RPMI8226 (cell line): ENCODE results near the gene CRIM1.
A peak's percentile ranks its signal among the peaks of the same experiment; 100 is the strongest.
"Not testable (repeated sequence)": the region's sequence is repeated elsewhere in the genome, so short reads cannot be mapped to it uniquely, and the experiment has no call there.

Experiments used
- DNase-seq: peaks from one replicate; pipeline ENCODE4 v3.0.0-alpha.2; 2015

CRIM1 gene

DNA sequence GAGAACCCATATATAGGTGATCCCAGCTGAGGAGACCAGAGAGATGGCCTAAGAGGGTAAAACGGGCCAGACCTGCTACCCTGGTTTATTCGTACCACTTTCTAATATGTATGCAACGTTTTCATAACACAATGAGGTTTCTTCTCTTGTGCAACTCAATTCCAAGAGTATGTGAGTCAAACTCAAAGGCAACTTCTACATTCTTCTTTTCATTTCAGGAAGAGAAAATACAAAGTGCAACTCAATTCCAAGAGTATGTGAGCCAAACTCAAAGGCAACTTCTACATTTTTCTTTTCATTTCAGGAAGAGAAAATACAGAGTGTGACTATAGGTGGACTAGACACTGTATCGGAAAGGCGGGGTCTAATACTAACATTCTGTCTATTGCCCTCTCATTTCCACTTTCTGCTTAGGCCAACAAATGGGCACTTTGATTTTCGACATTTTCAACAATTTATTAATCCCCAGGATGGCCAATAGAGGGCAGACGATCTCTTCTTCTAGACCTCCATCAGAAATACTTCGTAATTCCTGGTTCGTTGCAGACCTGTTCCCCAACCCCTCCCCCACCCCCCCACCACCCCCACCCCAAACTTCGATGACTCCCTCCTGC is 3.7 kb upstream of the CRIM1 start:
- peak; percentile 64 for DNase-seq

DNA sequence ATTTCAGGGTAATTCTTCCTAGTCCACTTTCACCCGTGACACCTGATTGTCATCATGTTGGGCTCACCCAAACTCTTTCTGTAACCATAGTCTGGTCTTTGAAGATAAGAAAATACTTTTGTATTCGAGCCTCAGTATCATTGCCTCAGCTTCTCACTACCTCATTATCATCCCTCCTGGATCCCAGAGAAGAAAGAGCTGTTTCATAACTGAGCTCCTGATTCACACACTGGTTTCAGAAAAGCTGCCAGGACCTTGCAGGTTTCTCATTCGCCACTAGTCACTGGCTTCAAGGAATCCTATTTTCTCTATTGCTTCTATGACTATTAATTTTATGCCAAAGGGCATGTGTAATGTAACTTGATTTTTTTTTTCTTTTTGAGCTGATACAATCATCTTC is 2.9 kb upstream of the CRIM1 start:
- DNase-seq = peak; percentile 14

DNA sequence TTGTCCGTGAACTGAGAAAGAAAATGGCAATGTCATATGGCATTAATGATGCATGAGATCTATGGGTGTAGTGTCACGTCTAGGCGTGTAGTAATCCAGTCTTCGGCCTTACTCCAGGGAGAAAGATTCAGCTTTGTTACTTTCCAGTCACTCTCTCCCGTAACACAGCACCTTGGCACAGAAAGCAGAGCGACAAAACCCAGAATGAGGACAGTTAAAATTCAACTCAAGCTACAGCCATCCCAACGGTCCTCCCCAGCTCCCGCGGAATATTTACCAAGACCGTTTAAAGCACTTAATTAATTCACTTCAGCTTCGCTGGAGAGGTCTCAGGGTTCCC is 797 bp upstream of the CRIM1 start:
- DNase-seq = no peak

DNA sequence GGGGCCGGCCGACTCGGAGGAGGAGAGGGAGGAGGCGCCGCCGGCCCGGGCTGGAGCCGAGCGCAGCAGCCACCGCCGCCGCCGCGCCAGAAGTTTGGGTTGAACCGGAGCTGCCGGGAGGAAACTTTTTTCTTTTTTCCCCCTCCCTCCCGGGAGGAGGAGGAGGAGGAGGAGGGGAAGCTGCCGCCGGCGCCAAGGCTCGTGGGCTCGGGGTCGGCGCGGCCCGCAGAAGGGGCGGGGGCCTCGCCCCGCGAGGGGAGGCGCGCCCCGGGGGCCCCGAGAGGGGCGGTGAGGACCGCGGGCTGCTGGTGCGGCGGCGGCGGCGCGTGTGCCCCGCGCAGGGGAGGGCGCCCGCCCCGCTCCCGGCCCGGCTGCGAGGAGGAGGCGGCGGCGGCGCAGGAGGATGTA is 316 bp downstream of the CRIM1 start:
- no peak for DNase-seq

DNA sequence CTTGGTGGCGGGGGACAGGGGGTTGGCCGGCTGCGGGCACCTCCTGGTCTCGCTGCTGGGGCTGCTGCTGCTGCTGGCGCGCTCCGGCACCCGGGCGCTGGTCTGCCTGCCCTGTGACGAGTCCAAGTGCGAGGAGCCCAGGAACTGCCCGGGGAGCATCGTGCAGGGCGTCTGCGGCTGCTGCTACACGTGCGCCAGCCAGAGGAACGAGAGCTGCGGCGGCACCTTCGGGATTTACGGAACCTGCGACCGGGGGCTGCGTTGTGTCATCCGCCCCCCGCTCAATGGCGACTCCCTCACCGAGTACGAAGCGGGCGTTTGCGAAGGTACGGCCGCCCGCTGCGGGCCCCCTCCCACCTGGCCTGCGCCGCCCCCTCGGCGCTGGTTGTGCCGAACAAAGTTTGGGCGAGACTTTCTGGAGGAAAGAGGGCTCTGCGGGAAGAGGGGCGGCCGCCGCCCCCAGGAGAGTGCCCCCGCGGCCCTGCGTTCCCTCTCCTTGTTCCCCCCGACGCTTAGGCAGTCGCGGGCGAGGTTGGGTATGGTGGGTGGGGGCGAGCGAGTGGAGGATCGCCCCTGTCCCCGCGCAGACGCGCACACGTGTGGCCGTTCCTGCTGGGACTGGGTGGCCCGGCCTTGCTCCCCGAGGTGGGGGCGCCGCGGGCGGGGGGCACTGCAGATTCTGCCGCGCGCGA is 866 bp downstream of the CRIM1 start:
- DNase-seq = peak; percentile 64

DNA sequence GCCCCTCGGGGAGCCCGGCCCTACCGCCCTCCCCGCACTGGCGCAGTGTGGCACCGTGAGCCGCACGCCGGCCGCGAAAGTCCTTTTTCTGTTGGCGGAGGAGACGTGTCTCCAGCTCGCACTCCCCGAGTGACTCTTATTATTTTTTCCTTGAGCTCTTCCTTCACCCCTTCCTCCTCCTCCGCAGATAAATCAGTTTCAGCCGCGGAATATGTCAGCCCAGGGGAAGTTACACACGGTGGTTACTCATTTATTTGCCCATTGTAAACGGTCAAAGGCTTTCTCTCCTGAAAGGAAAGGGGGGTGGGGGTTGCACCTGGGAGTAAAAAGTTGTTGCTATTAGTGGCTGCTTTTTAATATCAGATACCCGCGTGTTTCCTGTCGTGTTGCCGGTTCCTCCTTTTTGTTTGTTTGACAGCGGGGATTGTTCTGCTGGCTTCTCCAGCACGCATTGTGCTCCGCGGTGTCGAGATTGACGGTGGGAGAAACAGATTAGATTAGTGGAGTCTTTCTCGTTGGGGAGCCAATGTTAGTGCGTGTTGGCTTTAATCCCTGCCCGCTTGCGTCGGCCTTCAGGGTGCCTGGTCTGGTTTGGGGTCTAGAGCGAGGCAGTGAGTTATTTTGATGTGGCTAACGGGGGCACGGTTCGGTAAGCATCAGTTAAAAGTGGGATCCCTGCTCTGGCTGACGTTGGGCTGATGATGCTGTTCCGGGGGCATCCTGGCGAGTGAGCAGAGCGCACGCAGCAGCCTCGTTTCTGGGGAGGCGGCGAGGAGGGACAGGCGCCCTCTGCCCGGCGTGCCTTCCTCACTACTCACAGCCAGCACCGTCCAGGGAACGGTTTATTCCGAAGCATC is 1.6 kb downstream of the CRIM1 start:
- peak; percentile 76 for DNase-seq

DNA sequence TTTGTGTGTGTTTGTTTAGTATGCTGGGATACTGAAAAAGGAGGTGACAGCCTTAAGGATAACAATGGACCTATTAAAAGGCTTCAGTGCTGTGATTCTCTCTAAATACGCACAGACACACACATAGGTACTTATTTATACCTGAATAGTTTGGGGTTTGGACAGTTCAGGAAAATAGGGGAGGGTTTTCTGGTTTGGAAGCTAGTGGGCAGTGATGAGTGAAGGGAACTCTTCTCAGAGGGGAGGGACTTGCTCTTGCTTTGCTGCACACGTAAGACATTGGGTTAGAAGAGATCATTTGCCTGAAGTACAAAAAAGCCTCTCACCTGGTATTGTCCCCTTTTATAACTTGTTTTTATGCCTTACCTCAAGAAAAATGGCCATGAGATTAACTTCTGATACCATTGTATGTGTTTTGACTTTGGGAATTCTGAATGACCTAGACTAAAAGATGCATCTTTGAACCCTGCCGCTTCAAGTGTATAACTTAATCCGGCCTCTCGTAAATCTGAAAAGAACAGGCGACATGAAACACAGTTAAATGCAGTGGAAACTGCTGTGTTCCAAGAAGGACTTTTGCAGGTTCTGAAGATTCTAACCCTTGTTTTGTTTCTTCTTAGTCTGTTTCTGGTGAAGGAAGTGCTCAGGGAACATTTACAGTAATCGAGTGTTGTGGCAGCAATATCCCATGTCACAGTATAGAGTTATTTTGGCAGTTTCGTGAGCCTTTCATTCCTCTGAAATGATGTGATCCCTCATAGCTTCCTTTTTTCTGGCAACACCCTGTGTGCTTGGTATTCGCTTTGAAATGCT is 2.5 kb downstream of the CRIM1 start:
- DNase-seq = peak; percentile 77

DNA sequence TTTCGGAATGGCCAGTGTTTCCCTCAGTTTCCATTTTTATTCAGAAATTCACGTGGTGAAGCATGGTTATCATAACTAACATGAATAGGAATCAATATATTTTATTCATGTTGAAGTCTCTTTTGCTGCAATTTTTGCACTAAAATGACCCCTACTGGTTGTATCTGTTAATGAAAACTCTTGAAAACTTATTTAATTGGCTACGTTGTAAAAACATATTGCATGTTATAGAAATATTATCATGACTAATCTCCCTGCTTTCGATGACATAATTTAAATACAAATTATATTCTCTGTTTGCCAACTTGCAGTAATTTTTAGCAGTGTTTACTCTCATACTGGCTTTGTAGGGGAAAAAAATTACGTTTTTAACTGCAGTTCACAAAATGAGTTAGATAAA is 3.5 kb downstream of the CRIM1 start:
- peak; percentile 21 for DNase-seq

DNA sequence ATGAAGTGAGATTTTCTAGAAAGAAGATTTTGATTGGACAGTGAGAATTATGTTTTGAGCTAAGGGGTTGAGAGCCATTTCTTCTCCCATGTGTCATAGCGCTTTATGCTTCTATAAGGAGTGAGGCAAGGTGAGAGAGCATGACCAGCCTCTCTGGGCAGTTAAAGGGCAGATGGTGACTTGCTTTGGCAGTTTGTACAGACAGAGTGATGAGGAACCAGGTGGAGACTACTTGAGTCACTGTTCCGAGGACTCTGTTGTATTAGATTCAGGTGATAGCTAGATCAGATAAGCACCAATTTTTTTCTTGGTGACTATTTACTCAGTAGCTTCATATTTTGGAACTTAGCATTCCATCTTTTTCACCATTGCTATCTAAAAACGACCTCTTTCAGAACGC is 4.5 kb downstream of the CRIM1 start:
- DNase-seq = no peak

DNA sequence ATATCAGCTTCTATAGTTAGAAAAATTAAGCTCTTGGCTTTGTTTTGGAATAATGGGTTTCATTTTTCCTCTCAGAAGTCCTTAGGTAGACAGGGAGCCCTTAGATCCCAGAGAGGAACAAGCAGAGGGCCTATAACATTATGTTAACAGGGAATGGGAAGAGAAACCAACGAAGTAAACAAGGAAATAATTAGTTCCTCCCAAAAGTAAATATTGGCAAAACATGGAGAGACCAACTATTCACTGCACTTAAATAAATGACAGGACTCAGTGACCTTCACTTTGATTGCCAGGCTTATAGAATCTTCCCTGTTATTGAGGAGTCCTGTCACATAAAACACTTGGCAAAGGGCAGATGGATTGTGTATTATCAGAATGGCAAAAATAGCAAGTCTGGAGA is 5.3 kb downstream of the CRIM1 start:
- no peak for DNase-seq

DNA sequence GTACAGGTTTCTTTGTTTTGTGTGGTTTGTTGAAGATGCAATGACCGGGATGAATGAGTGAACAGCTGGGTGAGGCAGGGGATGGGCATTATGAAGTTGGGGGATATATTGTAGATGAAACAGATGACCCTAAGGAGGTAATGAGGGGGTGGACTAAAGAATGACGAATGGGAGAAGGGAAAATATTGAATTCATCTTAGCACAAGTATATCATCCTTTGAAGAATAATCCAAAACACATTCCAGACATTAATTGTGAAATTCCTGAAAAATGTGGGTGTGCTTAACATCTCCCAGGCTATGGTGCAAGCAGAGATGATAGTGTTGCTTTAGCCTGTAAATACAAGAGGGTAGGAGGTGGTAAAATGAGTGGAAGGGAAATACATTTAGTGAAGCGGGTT is 5.8 kb downstream of the CRIM1 start:
- DNase-seq = no peak

DNA sequence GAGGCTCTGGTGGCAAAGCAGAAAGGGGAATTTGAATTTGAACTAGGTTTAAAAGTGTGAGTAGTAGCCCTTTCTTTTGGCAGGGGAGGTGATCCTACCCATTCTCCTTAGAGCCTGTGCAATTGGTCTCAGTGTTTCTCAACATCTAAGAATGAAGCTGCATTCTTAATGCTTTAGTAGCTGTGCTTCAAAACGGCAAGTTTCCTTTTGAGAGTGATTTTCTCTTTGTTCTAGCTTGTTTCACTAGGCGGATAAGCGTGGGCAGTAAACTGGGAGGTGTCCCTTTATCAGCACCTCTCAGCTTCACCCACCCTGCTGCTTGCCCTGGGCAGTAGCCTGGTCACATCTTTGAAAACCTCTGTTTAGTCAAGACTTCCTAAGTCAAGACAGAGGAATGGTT is 6.7 kb downstream of the CRIM1 start:
- no peak for DNase-seq

DNA sequence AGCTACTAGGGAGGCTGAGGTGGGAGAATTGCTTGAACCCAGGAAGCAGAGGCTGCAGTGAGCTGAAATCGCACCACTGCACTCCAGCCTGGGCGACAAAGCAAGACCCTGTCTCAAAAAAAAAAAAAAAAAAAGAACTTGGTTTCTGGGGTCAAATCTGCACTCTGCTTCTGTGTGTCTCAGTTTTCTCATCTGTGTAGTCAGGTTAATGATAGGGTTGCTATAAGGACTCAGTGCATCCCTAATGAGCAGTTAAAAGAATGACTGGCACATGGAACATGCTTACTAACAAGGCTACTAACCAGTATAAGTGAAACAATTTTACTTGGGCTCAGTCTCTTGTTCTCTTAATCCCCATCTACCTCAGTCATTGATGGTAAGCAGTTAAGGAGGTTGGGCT is 7.5 kb downstream of the CRIM1 start:
- not testable (repeated sequence) for DNase-seq

DNA sequence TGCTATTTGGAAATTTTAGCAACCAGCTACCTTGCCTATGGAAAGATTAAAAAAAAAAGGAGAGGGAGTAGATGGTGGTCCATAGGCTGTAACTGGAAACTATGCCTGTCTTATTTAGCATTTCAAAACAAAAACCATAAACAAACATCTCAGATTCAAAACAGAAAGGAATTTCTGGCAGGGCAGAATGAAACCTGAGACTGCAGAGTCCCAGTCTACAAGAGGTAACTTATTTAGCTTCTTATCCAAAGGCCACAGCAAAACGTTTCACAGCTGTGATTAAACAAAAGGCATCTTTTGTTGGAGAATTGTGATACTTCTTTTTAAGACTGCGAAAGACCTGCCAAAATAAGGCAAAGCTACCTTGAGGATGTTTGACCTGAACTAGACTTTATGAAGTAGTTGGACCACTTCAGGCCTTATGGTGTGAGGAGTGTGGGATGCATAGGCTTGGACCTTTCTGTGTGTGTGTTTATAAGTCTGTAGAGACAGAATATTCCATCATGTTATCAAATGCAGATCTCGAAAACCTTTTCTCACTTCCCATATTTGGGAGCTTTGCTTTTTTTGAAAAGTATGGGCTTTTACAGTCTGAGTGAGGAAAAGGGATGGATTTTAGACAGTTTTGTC is 11.0 kb downstream of the CRIM1 start:
- DNase-seq = no peak

DNA sequence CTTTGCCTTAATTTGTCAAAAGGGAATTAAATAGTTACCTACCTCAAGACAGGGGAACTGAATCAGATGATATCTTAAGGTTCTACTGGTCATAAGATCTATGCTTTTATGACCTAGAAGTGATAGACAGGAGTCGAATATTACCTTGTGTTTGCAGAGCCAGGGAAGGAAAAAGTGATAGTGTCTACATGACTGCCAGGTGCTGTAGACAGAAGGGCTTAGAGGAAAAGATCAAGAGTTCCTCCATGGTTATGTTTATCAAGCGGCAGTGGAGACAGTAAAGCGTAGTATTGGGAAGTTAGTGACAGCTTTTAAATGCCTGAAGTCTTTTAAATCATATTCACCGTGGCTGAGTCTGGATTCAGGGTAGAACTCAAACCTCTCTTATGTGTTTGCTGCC is 11.9 kb downstream of the CRIM1 start:
- no peak for DNase-seq

DNA sequence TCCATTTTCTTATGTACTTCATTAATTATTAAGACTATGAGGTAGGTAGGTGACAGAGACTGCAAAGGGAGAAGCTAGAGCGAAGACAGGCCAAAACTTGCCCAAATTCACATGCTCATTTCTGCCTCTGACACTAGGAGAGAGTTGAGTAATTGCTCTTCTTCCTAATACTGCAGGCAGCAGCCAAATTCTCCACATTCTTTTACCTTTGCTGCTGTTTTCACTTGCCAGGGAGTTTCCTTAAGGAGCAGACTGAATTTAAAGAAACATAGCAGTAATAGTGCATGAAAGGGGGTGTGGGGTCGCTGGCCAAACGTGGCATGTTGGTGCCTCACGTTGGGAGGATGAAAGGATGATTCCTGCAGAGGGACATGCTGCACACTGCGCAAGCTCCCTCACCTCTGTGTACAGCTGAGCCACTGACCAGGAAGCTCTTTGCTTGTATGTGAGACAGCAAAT is 12.3 kb downstream of the CRIM1 start:
- DNase-seq = no peak

DNA sequence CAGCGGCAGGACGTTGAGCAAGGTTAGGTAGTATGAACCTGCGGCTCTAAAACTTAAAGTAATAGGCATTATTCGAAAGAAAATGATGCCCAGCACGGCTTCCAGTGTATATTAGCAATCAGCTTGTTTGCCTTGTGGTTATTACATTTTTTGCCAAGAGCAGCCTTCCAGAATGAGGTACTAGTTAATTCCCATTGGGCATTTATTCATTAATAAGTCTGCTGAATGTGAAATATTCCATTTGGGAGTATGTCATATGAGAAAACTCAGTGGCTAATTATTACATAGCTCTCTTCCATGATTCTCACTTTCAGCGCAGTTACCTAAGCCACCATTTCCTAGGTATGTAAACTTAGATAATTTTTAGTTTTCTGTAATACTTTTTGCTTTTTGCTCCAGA is 12.9 kb downstream of the CRIM1 start:
- no peak for DNase-seq

DNA sequence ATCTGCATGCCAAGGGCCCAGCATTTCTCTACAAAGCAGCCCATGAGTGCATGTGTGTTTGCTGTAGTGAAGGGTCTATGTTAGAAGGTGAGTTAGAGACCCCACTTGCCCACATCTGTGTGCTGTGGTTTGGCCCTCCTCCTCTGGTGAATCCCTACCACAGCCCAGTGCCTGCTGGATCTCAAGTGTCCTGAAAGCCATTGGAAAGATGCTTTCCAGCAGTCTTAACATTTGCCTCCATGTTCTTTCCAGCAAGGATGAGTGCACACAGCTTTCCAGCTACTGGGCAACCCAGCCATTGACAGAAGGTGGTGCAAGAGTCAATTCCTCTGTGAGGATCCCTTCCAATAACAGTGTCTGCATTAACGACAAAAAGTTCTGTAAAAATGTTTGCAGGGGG is 13.6 kb downstream of the CRIM1 start:
- DNase-seq = no peak

DNA sequence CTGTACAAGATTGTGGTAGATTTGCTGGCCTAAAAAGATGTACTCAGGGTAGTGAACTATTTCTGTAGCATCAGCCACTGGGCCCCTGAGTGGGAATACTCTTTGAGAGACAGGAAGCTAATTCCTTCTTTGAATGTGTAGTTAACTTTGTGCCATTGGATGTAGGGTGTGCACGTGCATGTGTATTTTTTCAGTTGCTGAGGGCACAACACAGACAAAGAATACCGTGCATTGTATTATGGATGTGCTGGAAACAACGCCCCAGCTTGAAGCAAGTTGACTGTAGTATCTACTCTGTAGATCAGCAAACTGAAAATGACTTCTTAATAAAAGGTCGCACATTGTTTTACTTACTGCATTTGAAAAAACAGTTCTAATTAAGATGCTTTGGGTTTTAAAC is 14.1 kb downstream of the CRIM1 start:
- no peak for DNase-seq

DNA sequence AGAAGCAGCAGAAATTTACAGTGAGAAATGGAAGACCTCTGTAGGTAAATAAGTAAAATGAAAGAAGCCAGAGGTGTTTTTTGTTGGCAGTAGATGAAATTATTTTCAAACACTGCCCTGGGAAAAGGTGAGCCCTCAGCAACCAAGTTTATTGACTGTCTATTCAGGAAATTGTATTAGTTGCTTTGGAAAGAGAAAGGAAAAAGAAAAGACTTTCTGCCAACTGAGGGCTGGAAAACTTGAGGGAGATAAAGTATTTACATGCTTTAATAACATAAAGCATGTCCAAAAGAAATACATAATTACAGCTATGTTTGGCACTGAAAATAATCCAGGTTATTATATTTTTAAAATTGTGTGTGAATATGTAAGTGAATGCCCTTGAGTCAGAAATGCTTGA is 14.7 kb downstream of the CRIM1 start:
- no peak for DNase-seq

DNA sequence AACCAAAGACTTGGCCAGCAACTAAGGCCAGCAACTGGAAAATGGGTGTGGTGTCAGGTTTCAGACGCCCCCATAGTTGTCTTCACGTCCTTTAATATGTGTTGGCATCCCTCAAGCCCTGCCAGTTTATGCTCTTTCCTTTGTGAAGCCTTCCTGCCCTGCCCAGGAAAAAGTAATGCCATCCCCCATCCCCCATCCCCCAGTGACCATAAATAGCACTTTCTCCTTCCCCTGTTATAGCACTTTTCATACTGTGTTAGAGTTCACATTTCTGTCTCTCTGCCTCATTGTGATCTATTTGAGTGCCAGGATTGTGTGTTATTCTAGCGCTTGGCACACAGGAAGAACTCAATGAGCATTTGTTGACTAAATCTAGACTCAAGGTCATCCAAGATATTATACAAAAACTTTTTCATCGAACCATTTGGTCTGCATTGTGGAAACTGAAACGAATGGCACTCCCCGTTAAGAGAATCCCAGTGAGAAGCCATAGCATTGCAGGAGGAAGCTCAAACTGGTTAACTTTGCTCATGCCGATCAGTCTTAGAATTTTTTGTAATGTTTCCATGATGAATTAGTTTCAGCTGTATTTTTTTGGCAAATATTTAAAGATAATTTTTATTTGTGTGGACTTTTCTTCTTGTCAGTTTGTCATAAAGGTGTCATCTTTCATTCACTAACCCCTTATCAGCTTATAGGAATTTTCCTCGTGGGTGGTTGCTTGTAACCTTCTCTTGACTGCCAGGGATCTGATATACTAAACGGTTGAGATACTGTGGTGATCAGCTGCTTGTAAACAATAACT is 15.7 kb downstream of the CRIM1 start:
- no peak for DNase-seq

DNA sequence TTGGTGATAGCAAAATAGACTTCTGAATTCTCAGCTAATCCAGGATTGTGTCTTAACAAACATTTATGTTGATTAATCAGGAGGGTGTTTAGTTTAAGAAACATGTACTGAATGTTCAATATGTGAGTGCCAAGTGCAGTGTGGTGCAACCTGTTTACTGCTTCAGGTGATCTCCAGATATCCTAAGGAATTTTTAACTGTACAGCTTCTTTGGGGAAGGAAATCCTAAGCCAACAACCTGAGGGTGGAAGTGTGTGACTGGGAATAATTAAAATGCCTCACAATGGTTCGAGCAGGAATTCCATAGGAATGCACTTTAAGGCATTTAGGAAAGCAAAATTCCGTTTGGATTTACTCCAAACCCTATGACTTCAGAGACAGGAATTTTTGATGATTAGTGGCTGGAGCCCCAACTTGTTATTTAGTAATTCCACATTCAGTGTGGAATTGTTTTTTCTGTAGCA is 16.4 kb downstream of the CRIM1 start:
- DNase-seq = no peak
